ENCODE measurements around the gene MAZ.

GRCh38 chr16:29834079-29834478 lies 27.8 kb downstream of the MAZ start:
- TF ChIP-seq CTCF (IDR thresholded peaks at IDR 0.05): no peak
- no peak for TF ChIP-seq POLR2A (IDR thresholded peaks at IDR 0.05)
- no peak for TF ChIP-seq POLR2AphosphoS5 (IDR thresholded peaks at IDR 0.05)

All from prostate gland (tissue), 2 donors.